Fibroblast of the aortic adventitia (primary cell): Measurements from ENCODE around the gene MRPL9. TPM values are rescaled to one million over a fixed set of nuclear protein-coding genes. Genes with fewer than 3 reads are reported as not detected.

Experiments
- DNase-seq: peaks from one replicate; pipeline ENCODE4 v3.0.0-alpha.2; 2010; ENCODE audit warnings: low read depth
- H3K4me3 ChIP-seq: 2 replicates; pipeline ENCODE4 v1.5.1; 2011; ENCODE audit warnings: low read depth, mild to moderate bottlenecking, control low read depth, low read length, moderate library complexity
- CTCF ChIP-seq: IDR thresholded peaks from 2 replicates; pipeline ENCODE4 v1.5.1; 2011; ENCODE audit warnings: mild to moderate bottlenecking, low read length, control low read depth, inconsistent platforms; ENCODE audit not compliant: insufficient read depth
- total RNA-seq: library from RNA; depleted of rRNA; stranded (reverse); fragments of >200 nt; gene quantifications from 2 replicates; pipeline ENCODE4 v1.2.3, GENCODE V29; 2012; ENCODE audit warnings: low replicate concordance

MRPL9 gene
- total RNA-seq, 1 donor: 57.6 TPM

GRCh38 chr1:151801310-151801820 lies 38.1 kb upstream of the MRPL9 start:
- no peak for TF ChIP-seq CTCF
- H3K4me3 ChIP-seq: no peak overlapping the region
- DNase-seq: no peak

- TF ChIP-seq CTCF: no peak
- DNase-seq: no peak
- no peak overlapping the region for H3K4me3 ChIP-seq
Observed at GRCh38 chr1:151800830-151801229, 37.5 kb upstream of the MRPL9 start.

DNA sequence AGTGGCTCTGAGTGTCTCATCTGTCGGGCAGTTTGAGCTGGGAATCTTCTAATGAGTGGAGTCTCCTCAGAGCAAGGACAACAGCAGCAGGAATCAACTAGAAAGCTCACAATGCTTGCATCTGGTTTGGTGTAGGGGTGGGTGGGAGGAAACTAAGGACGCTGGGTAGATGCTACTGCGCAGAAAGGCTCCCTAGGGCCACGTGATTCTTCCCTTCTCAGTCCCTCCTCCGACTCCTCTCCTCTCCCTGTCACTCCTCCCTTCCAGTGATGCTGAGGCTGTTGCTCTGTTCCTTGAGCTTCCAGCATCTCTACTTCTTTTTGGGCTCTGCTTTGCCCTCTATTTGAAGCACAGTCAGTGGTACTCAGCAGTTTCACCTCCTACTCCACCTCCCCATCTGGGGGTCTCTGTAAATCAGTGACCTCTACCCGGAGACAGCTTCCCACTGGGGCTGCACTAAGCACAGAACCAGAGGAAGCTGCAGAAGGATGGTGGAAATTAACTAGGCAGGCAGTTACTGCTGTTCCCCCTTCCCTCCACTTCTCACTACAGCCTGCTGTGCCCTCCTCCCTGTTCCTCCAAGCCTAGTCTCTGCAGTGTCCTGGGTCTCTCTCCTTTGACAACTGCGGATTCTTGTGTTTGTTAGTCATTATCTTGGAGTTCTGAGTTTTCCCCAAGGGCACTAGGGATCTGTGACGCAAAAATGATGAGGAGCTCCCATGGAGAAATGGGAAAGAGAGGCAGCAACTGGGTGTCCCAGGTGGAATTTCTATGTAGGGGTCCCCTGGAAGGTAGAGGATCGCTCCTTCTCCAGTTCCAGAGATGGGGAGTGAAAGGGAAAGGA lies 36.1 kb upstream of the MRPL9 start:
- no peak for TF ChIP-seq CTCF
- H3K4me3 ChIP-seq: no peak overlapping the region
- no peak for DNase-seq

- TF ChIP-seq CTCF: no peak
- no peak overlapping the region for H3K4me3 ChIP-seq
- DNase-seq: no peak
Observed at GRCh38 chr1:151798571-151798970, 35.3 kb upstream of the MRPL9 start.

GRCh38 chr1:151790940-151791651 lies 27.8 kb upstream of the MRPL9 start:
- peak overlapping the region; percentile 69 for H3K4me3 ChIP-seq
- no peak for TF ChIP-seq CTCF
- no peak for DNase-seq

GRCh38 chr1:151790071-151790939 lies 27.0 kb upstream of the MRPL9 start, which contains the start of gene TDRKH:
TSS of gene TDRKH (minus strand) at chr1:151790500. CDS start at chr1:151783022, 7,478 bp downstream.
- peak; percentile 25 for TF ChIP-seq CTCF
- DNase-seq: peak; percentile 99
- H3K4me3 ChIP-seq: peak within 1 kb of the TSS; percentile 71
